NCI-H82 treated with DMSO at 0.1 percent for 48 hours (cell line): ENCODE results near the gene UCK2.

Experiments
- DNase-seq: peaks from one replicate; lab custom pipeline; 2025; ENCODE audit not compliant: unreplicated experiment; lab: John Stamatoyannopoulos, UW

The UCK2 gene

GRCh38 chr1:165854101-165854845, 26.9 kb downstream of the UCK2 start:
- DNase-seq, result no peak

DNA sequence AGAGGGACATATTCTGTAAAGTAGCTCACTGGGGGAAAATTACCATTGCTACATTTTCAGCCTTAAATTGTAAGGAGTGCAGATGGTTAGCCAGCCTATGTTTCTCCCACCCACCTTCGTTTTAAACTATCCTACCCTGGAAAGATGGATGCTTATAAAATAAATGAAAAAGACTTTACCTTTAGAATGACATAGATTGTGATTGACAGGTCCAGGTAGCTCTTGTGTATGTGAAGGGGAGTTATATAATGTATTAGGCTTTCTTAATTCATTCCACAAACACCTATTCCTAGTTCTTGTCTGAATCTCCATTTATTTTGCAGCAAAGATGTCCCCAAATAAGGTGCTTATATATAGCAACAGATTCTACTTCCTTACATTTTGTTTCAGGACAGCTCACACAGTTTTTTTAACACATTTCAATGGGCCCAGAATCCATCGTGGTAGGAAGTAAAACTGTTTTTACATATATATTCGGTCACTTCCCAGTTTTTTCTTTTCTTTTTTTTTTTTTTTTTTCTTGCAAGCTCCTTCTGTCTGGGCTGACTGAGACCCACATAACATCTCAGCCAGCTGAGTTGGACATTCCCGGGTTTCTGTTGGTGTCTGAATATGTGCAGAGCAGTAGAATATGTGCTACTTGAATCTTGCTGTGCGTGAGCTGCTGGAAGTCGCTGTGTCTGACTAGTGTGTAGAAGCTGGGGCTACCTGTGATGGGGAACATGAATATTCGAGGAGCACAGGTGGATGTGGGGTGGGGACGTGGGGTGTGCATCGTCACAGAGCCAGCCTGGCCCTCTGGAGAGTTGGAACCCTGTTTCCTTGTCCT, 27.8 kb downstream of the UCK2 start:
- no peak for DNase-seq

DNA sequence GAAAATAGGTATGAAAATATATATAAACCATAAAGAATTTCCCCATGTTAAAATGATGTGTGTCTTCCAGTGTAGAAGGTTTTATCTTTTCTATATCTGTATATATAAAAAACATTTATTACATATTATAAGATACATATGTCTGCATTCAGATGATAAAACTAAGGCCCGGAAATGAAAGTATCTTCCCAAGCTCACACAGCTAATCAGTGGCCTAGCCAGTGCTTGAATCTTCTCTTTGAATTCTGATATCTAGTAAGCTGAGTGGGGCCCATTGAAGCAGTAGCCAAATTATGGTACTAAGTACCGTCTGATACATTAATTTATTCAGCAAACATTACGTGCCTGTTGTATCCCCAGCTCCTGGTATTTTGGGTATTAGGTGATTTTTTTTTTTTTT, 28.6 kb downstream of the UCK2 start:
- DNase-seq, result no peak

- no peak for DNase-seq
These were observed 29.2 kb downstream of the UCK2 start for GRCh38 chr1:165856606-165857005.

- DNase-seq, result no peak
These were observed 29.8 kb downstream of the UCK2 start for GRCh38 chr1:165857046-165857801.

GRCh38 chr1:165858364-165858823, 31.0 kb downstream of the UCK2 start:
- no peak for DNase-seq

DNA sequence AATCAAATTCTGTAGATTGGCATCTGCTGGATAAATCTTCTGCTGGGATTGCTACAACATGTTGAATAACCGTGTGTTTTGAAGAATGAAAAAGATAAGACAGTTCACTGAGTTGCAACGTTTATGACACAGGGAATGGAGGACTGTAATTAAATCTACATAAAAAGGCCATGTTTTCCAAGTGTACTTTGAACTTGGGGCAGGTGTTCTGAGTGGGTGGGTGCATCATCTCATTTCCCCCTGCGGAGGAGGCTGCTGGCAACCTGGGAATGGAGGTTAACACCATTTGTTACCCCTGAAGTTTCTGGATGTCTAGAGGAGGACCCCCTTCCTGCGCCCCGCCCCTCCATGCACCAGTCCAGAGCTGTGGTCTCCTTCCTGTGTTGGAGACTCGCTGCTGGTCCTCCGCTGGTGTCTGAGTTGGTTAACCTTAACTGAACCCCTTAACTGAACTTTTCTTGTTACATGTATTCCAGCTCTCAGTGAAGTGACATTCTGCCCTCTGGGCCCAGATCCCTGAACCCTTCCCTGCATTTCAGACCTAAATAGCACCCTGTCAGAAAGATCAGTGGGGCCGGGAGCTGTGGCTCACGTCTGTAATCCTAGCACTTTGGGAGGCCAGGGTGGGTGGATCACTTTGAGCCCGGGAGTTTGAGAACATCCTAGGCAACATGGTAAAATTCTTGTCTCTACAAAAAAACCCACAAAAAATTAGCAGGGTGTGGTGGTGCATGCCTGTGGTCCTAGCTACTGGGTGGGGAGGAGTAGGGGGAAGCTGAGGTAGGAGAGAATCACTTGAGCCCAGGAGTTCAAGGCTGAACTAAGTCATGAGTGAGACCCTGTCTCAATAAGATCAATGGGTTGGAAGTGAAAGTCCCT, 31.8 kb downstream of the UCK2 start:
- DNase-seq, result no peak

GRCh38 chr1:165860065-165860464, 32.7 kb downstream of the UCK2 start:
- no peak for DNase-seq

GRCh38 chr1:165861911-165862310, 34.5 kb downstream of the UCK2 start:
- DNase-seq, result no peak

DNA sequence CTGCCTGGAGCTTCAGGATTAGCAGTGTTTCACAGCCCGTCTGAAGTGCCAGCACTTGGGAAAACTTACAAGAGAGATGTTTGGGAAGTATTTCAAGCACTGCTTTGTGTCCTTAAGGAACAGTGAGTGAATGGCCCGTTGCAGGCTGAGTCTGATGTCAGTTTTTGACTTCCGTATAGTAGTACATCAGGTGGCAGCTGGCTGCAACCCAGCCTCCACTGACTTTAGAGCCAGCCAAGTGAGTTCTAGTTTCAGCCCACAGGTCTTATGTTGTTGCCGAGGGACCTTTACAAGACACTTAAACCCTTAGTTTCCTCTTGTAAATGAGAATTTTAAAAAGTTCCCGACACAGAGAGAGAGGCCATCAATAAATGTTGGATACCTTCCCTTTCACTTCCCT, 35.0 kb downstream of the UCK2 start:
- DNase-seq, result no peak

DNA sequence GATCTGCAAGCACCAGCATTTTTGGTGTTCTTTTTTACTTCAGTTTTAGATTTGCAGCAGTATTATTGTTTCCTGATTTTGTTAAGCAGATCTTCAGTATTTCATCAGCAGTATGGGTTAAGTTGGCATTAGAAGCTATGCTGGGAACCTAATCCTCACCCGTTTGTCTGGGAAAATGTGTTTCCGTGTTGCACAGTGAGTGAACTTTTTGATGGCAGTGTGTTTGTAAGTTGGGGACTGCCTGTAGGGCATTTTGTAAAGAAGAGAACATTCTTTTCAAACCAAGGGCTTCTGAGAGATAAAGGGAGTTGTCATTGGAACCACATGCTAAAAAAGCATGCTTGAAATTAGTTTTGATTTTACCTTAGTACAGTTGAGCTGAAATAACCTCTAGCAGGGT, 35.9 kb downstream of the UCK2 start:
- no peak for DNase-seq

GRCh38 chr1:165865633-165866340, 38.4 kb downstream of the UCK2 start:
- DNase-seq, result no peak

GRCh38 chr1:165869343-165869742, 41.9 kb downstream of the UCK2 start:
- DNase-seq, result no peak

DNA sequence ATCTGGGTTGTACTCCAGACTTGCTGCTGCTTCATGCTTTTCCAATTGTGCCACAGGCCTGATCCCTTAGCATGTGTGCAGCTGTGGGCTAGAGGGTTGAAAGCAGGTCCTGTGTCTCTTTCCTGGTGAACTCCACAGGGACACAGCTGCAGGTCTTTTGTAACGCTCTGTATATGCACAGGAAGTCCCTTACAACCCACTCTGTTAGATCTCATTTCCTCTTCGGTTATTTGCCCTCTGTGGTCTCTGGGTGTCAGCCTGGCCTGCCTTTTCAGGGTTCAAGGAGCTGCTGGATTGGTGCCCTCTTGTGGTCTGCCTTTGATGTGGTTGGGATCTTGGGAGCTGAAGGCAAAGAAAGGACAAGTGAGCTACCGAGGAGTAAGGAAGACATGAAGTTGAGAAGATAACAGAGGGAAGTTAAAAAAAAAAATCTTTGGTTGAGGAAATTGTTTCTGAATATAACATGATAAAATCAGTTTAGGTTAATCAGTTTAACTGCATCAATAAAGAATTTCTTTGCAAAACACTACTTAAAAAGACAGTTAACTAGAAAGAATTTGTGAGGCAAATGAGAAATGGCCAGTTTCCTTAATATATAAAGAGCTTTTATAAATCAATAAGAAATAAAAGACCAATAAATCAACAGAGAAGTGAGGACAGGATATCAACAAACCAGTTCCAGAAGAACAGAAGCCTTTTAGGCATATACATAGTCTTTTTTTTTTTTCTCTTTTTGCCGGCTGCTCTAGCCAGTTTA, 44.1 kb downstream of the UCK2 start:
- no peak for DNase-seq

DNA sequence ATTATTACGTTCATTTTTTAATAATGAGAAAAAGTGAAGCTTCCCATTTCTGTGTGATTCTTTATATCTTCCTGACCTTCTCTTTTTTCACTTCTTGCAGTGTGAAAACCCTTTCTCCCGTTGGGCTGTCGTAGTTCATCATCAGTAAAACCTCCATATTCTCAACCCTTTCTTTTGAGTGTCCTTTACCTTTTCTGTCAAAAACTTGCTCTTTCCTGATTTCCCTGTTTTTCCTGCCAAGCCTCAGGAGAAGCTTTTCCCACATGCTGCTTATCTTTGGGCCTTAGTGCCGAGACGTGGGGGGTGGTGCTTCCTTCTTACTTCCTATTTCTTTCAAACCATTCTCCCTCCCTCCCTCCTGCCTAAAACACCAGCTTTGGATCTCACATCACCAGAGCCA, 46.1 kb downstream of the UCK2 start:
- no peak for DNase-seq

DNA sequence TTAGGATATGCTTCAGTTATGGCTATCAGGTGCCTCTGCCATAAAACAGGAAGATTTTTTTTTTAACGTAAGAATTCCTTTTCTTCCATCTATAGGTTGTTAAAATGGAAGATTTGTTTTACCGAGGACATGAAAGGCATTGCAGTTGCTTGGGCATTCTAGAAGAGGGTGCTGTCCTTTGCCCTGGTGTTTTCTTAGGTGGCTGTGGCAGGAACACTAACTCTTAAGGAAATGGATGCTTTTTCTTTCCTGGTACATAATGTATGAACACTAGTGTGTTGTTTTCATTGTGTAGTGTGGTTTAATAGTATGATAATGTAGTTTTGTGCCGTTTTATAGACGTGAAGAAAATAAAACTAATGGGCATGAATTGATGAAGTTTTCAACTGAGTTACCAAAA, 47.2 kb downstream of the UCK2 start:
- DNase-seq, result no peak

GRCh38 chr1:165875171-165875570, 47.8 kb downstream of the UCK2 start:
- DNase-seq, result no peak

GRCh38 chr1:165875604-165876003, 48.2 kb downstream of the UCK2 start:
- DNase-seq, result no peak

DNA sequence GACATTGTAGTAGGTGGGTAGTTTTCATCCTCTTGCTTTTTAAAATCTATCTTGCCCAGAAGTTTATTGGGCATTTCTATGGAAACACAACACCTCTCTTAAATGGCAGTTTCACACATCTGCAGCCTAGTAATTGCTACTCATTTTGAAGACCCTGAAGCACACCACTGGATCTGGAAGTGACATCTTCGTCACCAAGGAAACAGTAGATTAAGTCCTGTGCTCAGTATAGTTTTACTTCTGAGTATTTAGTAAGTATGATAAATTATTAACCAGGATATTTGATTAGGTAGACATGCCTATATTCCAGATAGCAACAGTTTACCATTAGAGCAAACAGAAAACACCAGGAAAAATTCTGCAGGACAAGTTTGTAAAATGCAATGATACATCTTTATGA, 48.7 kb downstream of the UCK2 start:
- no peak for DNase-seq
